HG03025 (cell line): ENCODE measurements around the gene CEP83.
A peak's percentile ranks its signal among the peaks of the same experiment; 100 is the strongest.
"Not testable (repeated sequence)": the region's sequence is repeated elsewhere in the genome, so short reads cannot be mapped to it uniquely, and the experiment has no call there.

Experiments used
- ATAC-seq: cut with Tn5 transposase; IDR thresholded peaks from one replicate; pipeline ENCODE4 v1.9.1; 2021; ENCODE audit warnings: mild to moderate bottlenecking, moderate library complexity; ENCODE audit not compliant: unreplicated experiment, low FRiP score

The CEP83 gene

GRCh38 chr12:94459728-94460615 lies at the start of gene CEP83:
Gene CEP83, minus strand, starts transcription at chr12:94459867. Its CDS starts 47,377 bp downstream, at chr12:94412490.
- ATAC-seq: peak; percentile 99

GRCh38 chr12:94509317-94509716 lies 49.6 kb upstream of the CEP83 start:
- no peak for ATAC-seq

DNA sequence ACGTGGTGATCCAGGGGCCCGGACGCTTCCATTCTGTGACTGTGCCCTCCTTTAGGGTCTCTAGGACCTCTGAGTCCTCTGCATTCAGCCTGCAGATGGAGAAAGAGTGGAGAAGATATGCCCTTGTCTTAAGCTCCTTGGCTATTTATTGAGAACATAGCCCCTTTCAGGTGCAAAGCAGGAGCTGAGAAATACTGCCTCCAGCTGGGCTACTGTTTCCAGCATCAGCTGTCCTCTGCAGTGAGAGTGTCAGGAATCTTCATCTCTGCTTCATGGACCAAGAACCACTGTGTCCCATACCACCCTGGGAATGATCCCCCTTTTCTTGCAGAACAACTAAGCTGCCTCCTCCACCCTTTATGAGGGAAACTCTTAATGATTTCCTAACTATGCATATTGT lies 47.8 kb upstream of the CEP83 start:
- ATAC-seq: no peak

DNA sequence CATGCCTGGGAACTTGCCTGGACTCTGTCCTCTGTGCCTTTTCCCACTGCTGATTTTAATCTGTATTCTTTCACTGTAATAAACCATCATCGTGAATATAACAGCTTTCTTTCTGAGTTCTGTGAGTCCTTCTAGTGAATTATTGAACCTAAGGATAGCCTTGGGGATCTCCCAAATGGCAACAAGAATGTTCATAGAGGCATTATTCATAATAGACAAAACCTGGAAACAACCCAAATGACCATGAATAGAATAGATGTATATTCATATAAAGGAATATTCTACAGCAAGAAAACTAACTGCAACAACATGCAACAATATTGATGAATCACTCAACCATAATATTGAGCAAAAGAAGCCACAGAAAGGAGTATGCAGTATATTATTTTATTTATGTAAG lies 44.7 kb upstream of the CEP83 start:
- no peak for ATAC-seq

DNA sequence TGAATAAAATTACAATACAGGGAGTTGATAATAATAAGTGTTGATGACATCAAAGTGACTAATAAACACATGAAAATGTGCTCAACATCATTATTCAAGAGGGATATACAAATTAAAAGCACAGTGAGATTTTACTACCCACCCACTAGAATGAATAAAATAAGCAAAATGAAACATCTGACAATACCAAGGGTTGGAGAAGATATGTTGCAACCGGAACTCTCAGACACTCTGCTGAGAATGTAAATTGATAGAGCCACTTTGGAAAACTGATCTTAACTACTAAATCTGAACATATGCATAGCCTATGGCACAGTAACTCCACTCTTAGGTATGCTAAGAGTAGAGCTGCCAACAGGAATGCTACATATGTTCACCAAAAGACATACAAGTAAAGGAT lies 44.0 kb upstream of the CEP83 start:
- ATAC-seq: no peak

DNA sequence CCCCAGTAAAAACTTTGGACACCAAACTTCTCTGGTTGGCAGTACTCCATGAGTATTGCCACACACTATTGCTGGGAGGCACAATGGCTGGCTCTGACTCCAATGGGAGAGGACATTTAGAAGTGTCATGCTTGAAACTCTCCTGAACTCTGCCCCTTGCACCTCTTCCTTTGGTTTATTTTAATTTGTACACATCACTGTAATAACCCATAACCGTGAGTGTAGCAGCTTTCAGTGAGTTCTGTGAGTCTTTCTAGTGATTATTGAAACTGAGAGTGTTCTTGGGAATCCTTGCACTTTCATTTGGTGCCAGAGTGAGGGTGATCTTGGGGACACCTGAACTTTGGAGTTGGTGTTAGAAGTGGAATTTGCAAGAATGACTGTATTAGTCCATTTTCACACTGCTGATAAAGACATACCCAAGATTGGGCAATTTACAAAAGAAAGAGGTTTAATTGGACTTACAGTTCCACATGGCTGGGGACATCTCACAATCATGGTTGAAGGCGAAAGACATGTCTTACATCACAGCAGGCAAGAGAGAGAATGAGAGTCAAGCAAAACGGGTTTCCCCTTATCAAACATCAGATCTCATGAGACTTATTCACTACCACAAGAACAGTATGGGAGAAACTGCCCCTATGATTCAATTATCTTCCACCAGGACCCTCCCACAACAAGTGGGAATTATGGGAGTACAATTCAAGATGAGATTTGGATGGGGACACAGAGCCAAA lies 41.3 kb upstream of the CEP83 start:
- no peak for ATAC-seq

- no peak for ATAC-seq
Observed at GRCh38 chr12:94498698-94499097, 39.0 kb upstream of the CEP83 start.

GRCh38 chr12:94498073-94498472 lies 38.4 kb upstream of the CEP83 start:
- ATAC-seq: no peak

DNA sequence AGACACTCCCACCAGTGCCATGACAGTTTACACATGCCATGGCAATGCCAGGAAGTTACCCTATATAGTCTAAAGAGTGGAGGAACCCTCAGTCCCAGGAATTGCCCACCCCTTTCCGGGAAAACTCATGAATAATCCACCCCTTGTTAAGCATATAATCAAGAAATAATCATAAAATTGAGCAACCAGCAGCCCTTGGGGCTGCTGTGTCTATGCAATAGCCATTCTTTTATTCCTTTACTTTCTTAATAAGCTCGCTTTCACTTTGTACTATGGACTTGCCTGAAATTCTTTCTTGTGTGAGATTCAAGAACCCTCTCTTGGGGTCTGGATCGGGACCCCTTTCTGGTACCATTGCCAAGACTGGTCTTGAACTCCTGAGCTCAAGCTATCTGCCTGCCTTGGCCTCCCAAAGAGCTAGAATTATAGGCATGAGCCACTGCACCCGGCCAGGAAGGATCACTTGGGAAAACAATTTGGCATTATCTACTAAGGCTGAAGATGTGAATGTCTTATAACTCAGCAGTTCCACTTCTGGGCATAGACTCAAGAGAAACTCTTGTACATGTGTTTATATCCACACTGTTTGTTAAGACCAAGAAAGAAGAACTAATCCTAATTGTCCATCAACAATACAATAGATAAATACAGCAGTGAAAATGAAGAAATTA lies 35.9 kb upstream of the CEP83 start:
- ATAC-seq: no peak

DNA sequence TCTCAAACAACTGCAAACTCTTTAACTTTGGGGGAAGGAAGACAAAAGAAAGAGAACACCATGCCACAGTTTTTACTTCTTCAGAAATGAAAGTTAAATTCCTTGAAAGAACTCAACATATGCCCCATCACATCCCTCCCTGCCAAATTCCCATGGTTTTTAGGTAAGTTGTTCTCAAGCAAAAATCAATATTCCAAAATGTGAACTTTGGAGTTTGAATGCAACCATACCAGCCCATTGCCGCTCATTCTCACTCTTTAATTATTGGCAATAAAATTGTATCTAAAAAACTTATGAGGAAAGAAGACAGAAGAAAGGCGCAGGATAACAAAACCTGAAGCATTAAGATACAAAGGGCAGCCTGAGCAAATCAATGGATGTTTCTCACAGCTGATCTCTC lies 31.8 kb upstream of the CEP83 start:
- no peak for ATAC-seq

DNA sequence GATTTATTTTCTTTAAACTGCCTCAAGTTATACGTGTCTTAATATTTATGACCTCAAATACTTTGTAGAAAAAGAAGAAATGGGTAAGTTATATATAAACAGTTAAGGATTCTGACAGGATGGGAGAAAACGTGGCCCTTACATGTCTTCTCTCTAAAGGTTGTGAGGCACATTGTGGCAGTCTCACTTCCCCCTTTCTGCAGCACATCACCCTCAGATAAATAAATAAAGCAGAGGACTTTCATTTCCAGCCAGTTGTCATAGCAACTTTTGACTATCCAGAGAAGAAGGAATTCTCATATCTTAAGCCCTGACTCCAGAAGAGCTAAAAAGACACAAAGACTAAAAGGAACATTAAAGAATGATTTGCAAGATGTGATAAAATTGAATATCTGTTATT lies 28.8 kb upstream of the CEP83 start:
- ATAC-seq: peak; percentile 79

- ATAC-seq: no peak
Observed at GRCh38 chr12:94481734-94482133, 22.1 kb upstream of the CEP83 start.

- no peak for ATAC-seq
Observed at GRCh38 chr12:94469522-94469921, 9.9 kb upstream of the CEP83 start.

- no peak for ATAC-seq
Observed at GRCh38 chr12:94460616-94460959, 921 bp upstream of the CEP83 start.

- peak; percentile 31 for ATAC-seq
Observed at GRCh38 chr12:94458877-94459727, 565 bp downstream of the CEP83 start.

- ATAC-seq: no peak
Observed at GRCh38 chr12:94457311-94457710, 2.4 kb downstream of the CEP83 start.

DNA sequence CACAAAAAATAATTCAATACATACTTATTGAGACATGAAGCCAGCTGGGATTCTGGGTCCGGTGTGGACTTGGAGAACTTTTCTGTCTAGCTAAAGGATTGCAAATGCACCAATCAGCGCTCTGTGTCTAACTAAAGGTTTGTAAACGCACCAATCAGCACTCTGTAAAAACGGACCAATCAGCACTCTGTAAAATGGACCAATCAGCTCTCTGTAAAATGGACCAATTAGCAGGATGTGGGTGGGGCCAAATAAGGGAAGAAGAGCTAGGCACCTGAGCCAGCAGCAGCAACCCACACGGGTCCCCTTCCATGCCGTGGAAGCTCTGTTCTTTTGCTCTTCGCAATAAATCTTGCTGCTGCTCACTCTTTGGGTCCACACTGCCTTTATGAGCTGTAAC lies 5.3 kb downstream of the CEP83 start:
- not testable (repeated sequence) for ATAC-seq

DNA sequence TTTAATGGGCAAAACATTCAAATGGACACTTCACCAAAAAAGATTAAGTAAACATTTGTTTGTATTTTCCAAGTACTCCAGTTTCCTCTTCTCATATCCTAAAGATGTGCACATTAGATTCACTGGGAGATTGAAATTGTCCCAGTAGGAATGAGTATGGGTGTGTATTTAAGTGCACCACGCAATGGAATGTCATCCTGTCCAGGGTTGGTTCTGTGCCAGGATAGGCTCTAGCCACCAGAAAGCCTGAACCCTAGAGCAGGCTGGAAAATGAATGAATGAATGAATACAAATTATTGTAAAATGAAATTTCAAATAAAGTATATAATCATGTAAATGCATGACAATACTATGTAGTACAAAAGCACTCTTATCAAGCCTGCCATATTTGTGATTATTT lies 14.0 kb downstream of the CEP83 start:
- ATAC-seq: no peak

GRCh38 chr12:94437303-94437702 lies 22.4 kb downstream of the CEP83 start:
- no peak for ATAC-seq

- no peak for ATAC-seq
Observed at GRCh38 chr12:94435511-94435927, 24.1 kb downstream of the CEP83 start.
